ENCODE results near the gene ANLN.
"Not testable (repeated sequence)": the region's sequence is repeated elsewhere in the genome, so short reads cannot be mapped to it uniquely, and the experiment has no call there.

ANLN gene

GRCh38 chr7:36378555-36378954 lies 11.1 kb upstream of the ANLN start:
- peak; percentile 31 for DNase-seq

- no peak for DNase-seq
These were observed 9.7 kb upstream of the ANLN start for GRCh38 chr7:36379831-36380504.

GRCh38 chr7:36381056-36381455 lies 8.6 kb upstream of the ANLN start:
- DNase-seq = no peak

GRCh38 chr7:36383284-36383683 lies 6.4 kb upstream of the ANLN start:
- DNase-seq = not testable (repeated sequence)

- not testable (repeated sequence) for DNase-seq
These were observed 4.0 kb upstream of the ANLN start for GRCh38 chr7:36385646-36386045.

GRCh38 chr7:36387435-36388231 lies 2.0 kb upstream of the ANLN start:
- no peak for DNase-seq

GRCh38 chr7:36388423-36388822 lies 1.2 kb upstream of the ANLN start:
- DNase-seq = no peak

GRCh38 chr7:36390199-36391090 lies 783 bp downstream of the ANLN start:
- DNase-seq = peak; percentile 50

- DNase-seq = no peak
These were observed 2.0 kb downstream of the ANLN start for GRCh38 chr7:36391436-36392198.

- no peak for DNase-seq
These were observed 4.2 kb downstream of the ANLN start for GRCh38 chr7:36393826-36394225.

- DNase-seq = no peak
These were observed 5.7 kb downstream of the ANLN start for GRCh38 chr7:36395171-36395894.

GRCh38 chr7:36396150-36396549 lies 6.5 kb downstream of the ANLN start:
- DNase-seq = peak; percentile 14

GRCh38 chr7:36400036-36400435 lies 10.4 kb downstream of the ANLN start:
- no peak for DNase-seq

- no peak for DNase-seq
These were observed 10.9 kb downstream of the ANLN start for GRCh38 chr7:36400606-36401005.

- no peak for DNase-seq
These were observed 13.8 kb downstream of the ANLN start for GRCh38 chr7:36403452-36403851.

GRCh38 chr7:36404639-36405408 lies 15.2 kb downstream of the ANLN start:
- no peak for DNase-seq

- no peak for DNase-seq
These were observed 15.7 kb downstream of the ANLN start for GRCh38 chr7:36405409-36405803.

- no peak for DNase-seq
These were observed 16.5 kb downstream of the ANLN start for GRCh38 chr7:36406156-36406555.

- no peak for DNase-seq
These were observed 18.2 kb downstream of the ANLN start for GRCh38 chr7:36407636-36408550.

- no peak for DNase-seq
These were observed 18.9 kb downstream of the ANLN start for GRCh38 chr7:36408589-36408988.

Measured in CD4-positive, alpha-beta T cell treated with Interleukin-6 for 4 hours (primary cell).